Measurements from ENCODE around the gene ALDH1A3.

Gene ALDH1A3

GRCh38 chr15:100875976-100876375, 3.7 kb upstream of the ALDH1A3 start:
- no peaks in the 10 kb centered on the region for H3K4me1 ChIP-seq (ENCODE audit: control insufficient read depth, insufficient read depth, low read length)
- H3K4me2 ChIP-seq (ENCODE audit: low read length) = no peak overlapping the region
- peaks cover 19% of the 10 kb centered on the region for H3K27me3 ChIP-seq (ENCODE audit: control insufficient read depth, insufficient read depth, low read length)

GRCh38 chr15:100877551-100877950, 2.1 kb upstream of the ALDH1A3 start:
- Histone ChIP-seq H3K9me3 (replicated peaks; ENCODE audit: low read length) (no peaks in the 10 kb centered on the region), H3K4me1 (ENCODE audit: control insufficient read depth, insufficient read depth, low read length) (no peaks in the 10 kb centered on the region), H3K9ac (ENCODE audit: low read depth, low read length) (no peak overlapping the region), H3K4me3 (ENCODE audit: low read length) (no peak overlapping the region), H3K4me2 (ENCODE audit: low read length) (no peak overlapping the region), H3K36me3 (ENCODE audit: insufficient read depth, low read length) (no peaks in the 10 kb centered on the region), H3K27me3 (ENCODE audit: control insufficient read depth, insufficient read depth, low read length) (peaks cover 19% of the 10 kb centered on the region)

More at GRCh38 chr15:100875976-100876375, 3.7 kb upstream of the ALDH1A3 start:
- H3K9ac ChIP-seq (ENCODE audit: low read depth, low read length) = no peak overlapping the region
- no peak overlapping the region for H3K4me3 ChIP-seq (ENCODE audit: low read length)
- H3K36me3 ChIP-seq (ENCODE audit: insufficient read depth, low read length) = no peaks in the 10 kb centered on the region
- no peaks in the 10 kb centered on the region for H3K9me3 ChIP-seq (replicated peaks; ENCODE audit: low read length)

DNA sequence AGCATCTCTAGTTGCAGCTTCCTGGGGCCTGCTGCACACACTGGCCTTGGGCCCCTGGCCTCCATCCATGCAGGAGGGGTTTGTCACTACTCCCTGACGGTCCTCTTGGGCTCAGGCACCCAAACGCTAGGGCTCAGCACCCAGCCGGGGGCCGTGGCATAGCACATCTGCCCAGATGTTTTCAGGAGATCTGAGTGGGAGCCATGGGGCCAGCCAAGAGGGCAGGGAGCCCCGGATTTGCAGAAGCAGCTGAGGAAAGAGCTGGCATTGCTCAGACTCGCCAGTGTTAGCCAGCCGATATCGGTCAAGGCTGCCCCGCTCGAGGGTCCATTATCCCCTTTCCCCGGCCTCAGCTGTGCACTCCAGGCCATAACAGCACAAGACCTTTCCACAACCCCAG, 1.5 kb upstream of the ALDH1A3 start:
- no peaks in the 10 kb centered on the region for H3K4me1 ChIP-seq (ENCODE audit: control insufficient read depth, insufficient read depth, low read length)
- H3K36me3 ChIP-seq (ENCODE audit: insufficient read depth, low read length) = no peaks in the 10 kb centered on the region
- H3K4me3 ChIP-seq (ENCODE audit: low read length) = no peak overlapping the region
- peaks cover 19% of the 10 kb centered on the region for H3K27me3 ChIP-seq (ENCODE audit: control insufficient read depth, insufficient read depth, low read length)
- no peak overlapping the region for H3K4me2 ChIP-seq (ENCODE audit: low read length)
- H3K9me3 ChIP-seq (replicated peaks; ENCODE audit: low read length) = no peaks in the 10 kb centered on the region
- no peak overlapping the region for H3K9ac ChIP-seq (ENCODE audit: low read depth, low read length)

GRCh38 chr15:100878648-100879047, 983 bp upstream of the ALDH1A3 start:
- H3K9me3 ChIP-seq (replicated peaks; ENCODE audit: low read length) = no peaks in the 10 kb centered on the region
- H3K36me3 ChIP-seq (ENCODE audit: insufficient read depth, low read length) = no peaks in the 10 kb centered on the region
- H3K4me2 ChIP-seq (ENCODE audit: low read length) = peak overlapping the region; percentile 86
- peak overlapping the region; percentile 73 for H3K4me3 ChIP-seq (ENCODE audit: low read length)
- peak overlapping the region; percentile 58 for H3K9ac ChIP-seq (ENCODE audit: low read depth, low read length)
- peaks cover 19% of the 10 kb centered on the region for H3K27me3 ChIP-seq (ENCODE audit: control insufficient read depth, insufficient read depth, low read length)
- H3K4me1 ChIP-seq (ENCODE audit: control insufficient read depth, insufficient read depth, low read length) = no peaks in the 10 kb centered on the region

DNA sequence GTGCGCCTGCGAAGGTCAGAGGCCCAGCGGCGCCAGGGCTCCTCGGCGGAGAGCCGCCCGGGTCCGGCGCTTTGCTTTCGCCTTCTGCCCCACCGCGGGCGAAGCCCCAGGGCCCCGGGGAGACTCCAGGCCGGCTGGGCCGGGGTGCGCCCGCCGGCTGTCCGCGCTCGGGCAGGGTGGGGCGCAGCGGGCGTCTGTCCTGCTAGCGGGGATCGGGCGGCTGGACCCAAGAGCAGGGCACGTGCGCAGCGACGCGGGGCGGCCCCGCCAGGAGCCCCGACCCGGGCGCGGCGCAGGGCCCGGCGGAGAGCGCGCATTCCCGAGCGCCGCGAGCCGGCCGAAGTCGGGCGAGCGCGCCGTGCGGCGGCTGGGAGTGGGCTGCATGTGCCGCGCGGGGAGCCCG, 569 bp upstream of the ALDH1A3 start:
- Histone ChIP-seq H3K4me2 (ENCODE audit: low read length) (peak overlapping the region; percentile 86), H3K36me3 (ENCODE audit: insufficient read depth, low read length) (no peaks in the 10 kb centered on the region), H3K4me3 (ENCODE audit: low read length) (peak overlapping the region; percentile 73), H3K27me3 (ENCODE audit: control insufficient read depth, insufficient read depth, low read length) (peaks cover 19% of the 10 kb centered on the region), H3K4me1 (ENCODE audit: control insufficient read depth, insufficient read depth, low read length) (no peaks in the 10 kb centered on the region), H3K9ac (ENCODE audit: low read depth, low read length) (peak overlapping the region; percentile 58), H3K9me3 (replicated peaks; ENCODE audit: low read length) (no peaks in the 10 kb centered on the region)

GRCh38 chr15:100880139-100880896, 687 bp downstream of the ALDH1A3 start:
- Histone ChIP-seq H3K36me3 (ENCODE audit: insufficient read depth, low read length) (no peaks in the 10 kb centered on the region), H3K9ac (ENCODE audit: low read depth, low read length) (peak overlapping the region; percentile 48), H3K4me1 (ENCODE audit: control insufficient read depth, insufficient read depth, low read length) (no peaks in the 10 kb centered on the region), H3K4me3 (ENCODE audit: low read length) (peak overlapping the region; percentile 73), H3K4me2 (ENCODE audit: low read length) (peak overlapping the region; percentile 86), H3K9me3 (replicated peaks; ENCODE audit: low read length) (no peaks in the 10 kb centered on the region), H3K27me3 (ENCODE audit: control insufficient read depth, insufficient read depth, low read length) (peaks cover 14% of the 10 kb centered on the region)

GRCh38 chr15:100880897-100881242, 1.2 kb downstream of the ALDH1A3 start:
- Histone ChIP-seq H3K36me3 (ENCODE audit: insufficient read depth, low read length) (no peaks in the 10 kb centered on the region), H3K9ac (ENCODE audit: low read depth, low read length) (no peak overlapping the region), H3K4me1 (ENCODE audit: control insufficient read depth, insufficient read depth, low read length) (no peaks in the 10 kb centered on the region), H3K27me3 (ENCODE audit: control insufficient read depth, insufficient read depth, low read length) (peaks cover 9% of the 10 kb centered on the region), H3K4me3 (ENCODE audit: low read length) (no peak overlapping the region), H3K4me2 (ENCODE audit: low read length) (no peak overlapping the region), H3K9me3 (replicated peaks; ENCODE audit: low read length) (no peaks in the 10 kb centered on the region)

DNA sequence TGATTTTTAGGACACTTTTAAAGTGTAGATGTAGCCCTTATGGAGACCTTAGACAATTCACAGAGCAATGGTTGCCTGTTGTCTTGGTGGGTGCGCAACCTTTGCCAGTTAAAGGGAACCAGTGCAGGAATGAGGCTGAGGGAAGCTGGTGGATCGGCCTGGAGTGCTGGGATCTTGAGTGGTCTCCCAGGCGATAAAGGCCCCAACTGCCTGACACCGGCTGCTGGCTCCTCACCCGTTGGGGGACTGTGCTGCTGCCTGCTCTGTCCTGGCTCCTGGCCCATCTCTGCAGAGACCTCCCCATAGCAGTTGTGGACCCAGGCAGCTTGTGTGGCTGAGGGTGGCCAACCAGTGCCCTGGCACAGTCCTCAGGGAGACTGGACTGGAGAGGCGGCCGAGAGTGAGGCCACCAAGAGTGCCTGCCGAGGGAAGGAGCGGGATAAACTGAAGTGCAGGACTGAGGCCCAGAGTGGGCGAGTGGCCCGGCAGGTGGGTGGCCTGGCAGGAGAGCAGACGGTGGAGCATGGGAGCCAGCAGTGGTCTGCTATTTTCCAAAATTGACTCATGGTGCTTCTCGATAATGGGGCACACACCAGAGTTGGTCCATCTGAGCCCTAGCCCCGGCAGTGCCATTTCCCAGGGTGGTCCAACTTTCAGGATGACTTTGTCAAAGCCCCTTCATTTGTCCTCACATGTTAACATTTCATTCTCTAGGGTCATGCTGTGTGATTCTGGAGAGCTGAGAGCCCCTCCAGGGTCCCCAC, 2.1 kb downstream of the ALDH1A3 start:
- no peak overlapping the region for H3K4me3 ChIP-seq (ENCODE audit: low read length)
- no peak overlapping the region for H3K9ac ChIP-seq (ENCODE audit: low read depth, low read length)
- no peaks in the 10 kb centered on the region for H3K9me3 ChIP-seq (replicated peaks; ENCODE audit: low read length)
- no peak overlapping the region for H3K4me2 ChIP-seq (ENCODE audit: low read length)
- H3K27me3 ChIP-seq (ENCODE audit: control insufficient read depth, insufficient read depth, low read length) = peaks cover 9% of the 10 kb centered on the region
- H3K4me1 ChIP-seq (ENCODE audit: control insufficient read depth, insufficient read depth, low read length) = no peaks in the 10 kb centered on the region
- no peaks in the 10 kb centered on the region for H3K36me3 ChIP-seq (ENCODE audit: insufficient read depth, low read length)

- Histone ChIP-seq H3K27me3 (ENCODE audit: control insufficient read depth, insufficient read depth, low read length) (no peaks in the 10 kb centered on the region), H3K9me3 (replicated peaks; ENCODE audit: low read length) (no peaks in the 10 kb centered on the region), H3K4me2 (ENCODE audit: low read length) (no peak overlapping the region)
These were observed 5.5 kb downstream of the ALDH1A3 start for GRCh38 chr15:100885116-100885515.

DNA sequence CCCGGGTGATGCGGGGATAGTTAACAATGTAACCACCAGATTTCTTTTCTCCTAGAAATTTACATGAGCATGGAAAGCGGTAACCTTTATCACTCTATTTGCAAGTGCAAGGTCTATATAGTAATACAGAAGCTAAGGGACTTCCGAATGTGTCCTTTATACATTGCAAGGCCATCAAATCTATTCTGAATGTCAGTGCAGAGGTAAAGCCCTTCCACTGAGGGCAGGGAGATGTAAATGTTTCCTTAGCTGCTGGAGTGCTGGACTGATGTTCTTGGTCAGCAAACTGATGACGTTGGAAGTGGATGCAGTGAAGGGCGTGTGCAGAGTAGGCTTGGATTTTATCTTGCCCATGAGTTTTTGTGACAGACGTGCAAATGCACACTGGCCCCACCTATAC, 6.2 kb downstream of the ALDH1A3 start:
- H3K27me3 ChIP-seq (ENCODE audit: control insufficient read depth, insufficient read depth, low read length) = no peaks in the 10 kb centered on the region
- no peak overlapping the region for H3K4me2 ChIP-seq (ENCODE audit: low read length)
- H3K9me3 ChIP-seq (replicated peaks; ENCODE audit: low read length) = no peaks in the 10 kb centered on the region
- H3K4me3 ChIP-seq (ENCODE audit: low read length) = no peak overlapping the region
- peaks cover 13% of the 10 kb centered on the region for H3K4me1 ChIP-seq (ENCODE audit: control insufficient read depth, insufficient read depth, low read length)
- H3K9ac ChIP-seq (ENCODE audit: low read depth, low read length) = no peak overlapping the region
- no peaks in the 10 kb centered on the region for H3K36me3 ChIP-seq (ENCODE audit: insufficient read depth, low read length)

More at GRCh38 chr15:100885116-100885515, 5.5 kb downstream of the ALDH1A3 start:
- Histone ChIP-seq H3K4me1 (ENCODE audit: control insufficient read depth, insufficient read depth, low read length) (peaks cover 13% of the 10 kb centered on the region), H3K9ac (ENCODE audit: low read depth, low read length) (no peak overlapping the region), H3K36me3 (ENCODE audit: insufficient read depth, low read length) (no peaks in the 10 kb centered on the region), H3K4me3 (ENCODE audit: low read length) (no peak overlapping the region)

DNA sequence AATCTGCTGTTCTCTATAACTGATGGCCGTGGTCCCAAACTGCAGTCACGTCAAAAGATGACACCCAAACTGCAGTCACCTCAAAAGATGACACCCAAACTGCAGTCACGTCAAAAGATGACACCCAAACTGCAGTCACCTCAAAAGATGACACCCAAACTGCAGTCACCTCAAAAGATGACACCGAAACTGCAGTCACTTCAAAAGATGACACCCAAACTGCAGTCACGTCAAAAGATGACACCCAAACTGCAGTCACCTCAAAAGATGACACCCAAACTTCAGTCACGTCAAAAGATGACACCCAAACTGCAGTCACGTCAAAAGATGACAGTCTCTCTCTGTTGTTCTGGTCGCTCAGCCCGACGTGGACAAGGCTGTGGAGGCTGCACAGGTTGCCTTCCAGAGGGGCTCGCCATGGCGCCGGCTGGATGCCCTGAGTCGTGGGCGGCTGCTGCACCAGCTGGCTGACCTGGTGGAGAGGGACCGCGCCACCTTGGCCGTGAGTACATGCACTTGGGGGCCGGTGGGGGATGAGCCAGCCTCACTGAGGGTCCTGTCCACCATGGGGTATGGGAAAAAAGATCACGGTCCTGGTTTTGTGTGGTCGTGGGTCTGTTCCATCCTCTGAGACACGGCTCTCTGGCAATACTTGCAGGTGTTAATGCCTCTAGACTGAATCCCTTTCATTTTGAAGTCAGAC, 7.7 kb downstream of the ALDH1A3 start:
- no peaks in the 10 kb centered on the region for H3K27me3 ChIP-seq (ENCODE audit: control insufficient read depth, insufficient read depth, low read length)
- no peak overlapping the region for H3K4me3 ChIP-seq (ENCODE audit: low read length)
- H3K9me3 ChIP-seq (replicated peaks; ENCODE audit: low read length) = no peaks in the 10 kb centered on the region
- no peaks in the 10 kb centered on the region for H3K36me3 ChIP-seq (ENCODE audit: insufficient read depth, low read length)
- H3K4me1 ChIP-seq (ENCODE audit: control insufficient read depth, insufficient read depth, low read length) = peaks cover 13% of the 10 kb centered on the region
- no peak overlapping the region for H3K9ac ChIP-seq (ENCODE audit: low read depth, low read length)
- no peak overlapping the region for H3K4me2 ChIP-seq (ENCODE audit: low read length)

Data from skeletal muscle satellite cell (primary cell).